Measurements from ENCODE around the gene SMG1.
A peak's percentile ranks its signal among the peaks of the same experiment; 100 is the strongest.
"Not testable (repeated sequence)": the region's sequence is repeated elsewhere in the genome, so short reads cannot be mapped to it uniquely, and the experiment has no call there.

SMG1 gene

DNA sequence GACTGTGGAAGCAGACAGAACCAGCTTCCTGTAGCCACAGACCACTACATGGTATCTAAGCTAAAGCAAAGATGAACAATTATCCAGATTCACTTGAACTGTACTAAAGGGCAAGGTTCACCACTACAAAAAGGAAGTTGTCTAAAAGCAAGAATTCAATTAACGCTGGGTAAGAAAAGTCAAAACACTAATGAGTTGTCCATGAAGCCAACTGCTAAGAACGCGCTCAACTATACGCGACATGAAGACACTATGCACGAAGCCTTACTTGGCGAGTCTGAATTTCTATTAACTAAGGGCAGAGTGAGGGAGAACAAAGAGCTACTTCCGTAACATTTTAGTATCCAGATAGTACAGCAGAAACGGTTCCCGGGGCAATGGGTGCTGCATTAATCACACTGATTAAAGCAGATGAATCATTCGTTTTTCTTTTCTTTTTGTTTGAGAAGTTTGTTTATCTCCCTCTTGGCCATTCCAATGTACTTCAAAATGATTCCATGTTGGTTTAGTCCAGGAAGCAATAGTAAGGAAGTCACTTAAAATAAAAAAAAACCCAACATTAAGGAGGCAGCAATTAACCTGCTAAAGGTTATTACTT lies 133.3 kb downstream of the SMG1 start:
- no peak for DNase-seq

DNA sequence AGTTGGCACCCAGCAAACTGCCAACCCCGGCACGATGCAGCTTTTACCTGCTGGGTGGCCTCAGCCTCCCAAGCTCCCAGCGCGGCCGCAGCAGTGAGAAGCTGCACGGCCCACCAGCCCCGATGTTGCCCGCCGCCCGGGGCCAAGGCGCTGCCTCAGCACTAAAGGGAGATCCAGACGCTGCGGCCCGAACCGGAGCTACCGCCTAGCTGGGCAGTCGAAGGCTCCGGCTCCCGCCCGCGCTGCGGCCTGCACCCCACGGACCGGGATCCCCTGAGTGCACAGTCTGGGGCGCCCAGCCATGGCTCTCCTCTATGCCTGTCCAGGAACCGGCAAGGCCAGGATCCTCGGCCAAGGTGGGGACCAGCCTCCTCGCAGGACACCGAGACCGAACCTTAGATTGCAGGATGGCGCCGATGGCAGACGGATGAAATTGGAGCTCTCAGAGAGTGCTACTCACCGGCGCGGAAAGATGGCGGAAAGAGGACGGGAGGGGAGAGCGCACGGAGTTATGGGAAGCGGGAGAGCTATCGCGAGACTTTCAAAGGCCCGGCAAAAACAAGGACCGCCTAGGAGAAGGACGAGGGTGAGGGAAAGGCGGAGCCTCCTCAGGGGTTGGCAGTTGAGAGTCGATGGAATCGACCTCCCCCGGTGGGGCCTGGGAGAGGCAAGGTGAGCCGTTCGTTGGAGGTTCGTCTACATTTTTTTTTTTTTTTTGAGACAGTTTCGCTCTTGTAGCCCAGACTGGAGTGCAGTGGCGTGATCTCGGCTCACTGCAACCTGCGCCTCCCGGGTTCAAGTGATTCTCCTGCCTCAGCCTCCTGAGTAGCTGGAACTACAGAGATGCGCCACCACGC lies 136.1 kb downstream of the SMG1 start, which contains the start of gene RPS15A:
Gene RPS15A (minus strand): TSS at position 485 of the 857 bp plus-strand sequence. CDS start 1,221 bp downstream, outside the sequence.
- DNase-seq: peak; percentile 97

DNA sequence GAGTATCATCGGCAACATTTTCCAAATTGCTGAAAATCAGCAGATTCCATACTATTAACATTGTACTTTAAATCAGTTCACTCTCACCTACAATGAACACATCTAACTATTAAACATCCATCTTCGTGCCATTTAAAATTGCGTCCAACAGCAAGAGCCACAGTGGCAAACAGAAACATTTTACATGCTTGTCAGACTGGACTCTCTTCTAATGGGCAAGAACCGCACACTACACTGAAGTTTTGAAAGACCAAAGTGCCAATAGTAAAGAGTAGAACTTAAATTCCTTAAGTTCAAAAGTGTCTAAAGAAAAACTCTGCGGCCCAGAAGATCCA lies 136.7 kb downstream of the SMG1 start:
- DNase-seq: no peak

DNA sequence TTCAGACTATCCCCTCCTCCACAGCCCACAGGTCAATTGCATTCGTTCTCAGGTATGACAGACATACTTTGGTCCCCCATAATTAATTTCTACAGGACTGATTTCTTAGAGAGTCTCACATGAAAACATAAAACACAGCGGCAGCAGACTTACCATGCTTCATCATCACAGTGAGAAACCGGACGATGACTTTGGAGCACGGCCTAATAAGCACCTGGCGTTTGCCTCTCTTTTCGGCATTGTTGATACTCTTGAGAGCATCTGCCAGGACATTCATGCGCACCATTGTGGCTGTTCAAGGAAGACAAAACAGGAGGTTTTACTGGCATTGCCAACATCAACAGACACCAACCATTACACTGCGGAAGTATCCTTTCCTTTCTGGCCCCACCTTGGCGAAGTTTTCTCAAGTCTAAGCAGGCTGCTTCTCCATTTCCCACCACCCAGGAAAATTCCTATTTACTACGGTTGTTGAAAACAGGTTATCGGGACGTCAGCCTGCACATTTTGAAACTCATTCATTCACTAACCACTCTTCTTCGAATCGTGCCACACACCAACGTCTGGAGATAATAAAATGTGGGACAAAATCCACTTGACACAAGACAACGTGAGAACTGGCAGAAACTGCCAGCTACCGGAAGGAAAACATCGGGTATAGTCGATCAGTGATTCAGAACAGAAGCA lies 137.2 kb downstream of the SMG1 start:
- DNase-seq: no peak

DNA sequence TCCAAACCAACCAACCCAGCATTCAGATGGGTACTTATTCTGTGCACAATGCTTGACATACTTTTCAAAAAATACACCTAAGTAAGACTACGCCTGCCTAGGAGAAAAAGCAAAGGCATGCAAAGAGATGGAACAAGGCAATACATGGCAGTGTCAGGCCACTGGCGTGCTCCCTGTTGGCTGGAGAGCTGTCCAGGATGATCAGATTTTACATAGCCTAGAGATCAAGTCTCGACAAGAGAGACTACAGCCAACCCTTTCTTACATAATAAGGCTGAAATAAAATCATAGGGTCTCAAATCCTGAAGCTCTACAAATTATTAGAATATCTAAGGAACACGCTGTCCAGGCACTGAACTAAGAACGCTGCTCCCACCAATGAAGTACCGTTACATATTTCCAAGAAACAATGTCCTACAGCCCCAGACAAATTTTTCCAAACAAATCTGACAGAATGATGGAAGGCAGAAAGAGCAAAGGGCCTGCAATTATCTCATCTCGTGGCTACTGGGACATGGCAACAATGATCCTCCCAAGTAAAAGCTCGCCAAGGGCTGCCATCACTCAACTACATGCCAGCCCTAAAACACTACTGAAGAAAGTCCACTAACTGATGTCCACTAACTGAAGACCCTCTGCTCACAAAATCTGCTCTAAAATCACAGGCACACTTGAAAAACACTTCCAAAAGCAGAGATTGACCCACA lies 141.1 kb downstream of the SMG1 start:
- DNase-seq: no peak

DNA sequence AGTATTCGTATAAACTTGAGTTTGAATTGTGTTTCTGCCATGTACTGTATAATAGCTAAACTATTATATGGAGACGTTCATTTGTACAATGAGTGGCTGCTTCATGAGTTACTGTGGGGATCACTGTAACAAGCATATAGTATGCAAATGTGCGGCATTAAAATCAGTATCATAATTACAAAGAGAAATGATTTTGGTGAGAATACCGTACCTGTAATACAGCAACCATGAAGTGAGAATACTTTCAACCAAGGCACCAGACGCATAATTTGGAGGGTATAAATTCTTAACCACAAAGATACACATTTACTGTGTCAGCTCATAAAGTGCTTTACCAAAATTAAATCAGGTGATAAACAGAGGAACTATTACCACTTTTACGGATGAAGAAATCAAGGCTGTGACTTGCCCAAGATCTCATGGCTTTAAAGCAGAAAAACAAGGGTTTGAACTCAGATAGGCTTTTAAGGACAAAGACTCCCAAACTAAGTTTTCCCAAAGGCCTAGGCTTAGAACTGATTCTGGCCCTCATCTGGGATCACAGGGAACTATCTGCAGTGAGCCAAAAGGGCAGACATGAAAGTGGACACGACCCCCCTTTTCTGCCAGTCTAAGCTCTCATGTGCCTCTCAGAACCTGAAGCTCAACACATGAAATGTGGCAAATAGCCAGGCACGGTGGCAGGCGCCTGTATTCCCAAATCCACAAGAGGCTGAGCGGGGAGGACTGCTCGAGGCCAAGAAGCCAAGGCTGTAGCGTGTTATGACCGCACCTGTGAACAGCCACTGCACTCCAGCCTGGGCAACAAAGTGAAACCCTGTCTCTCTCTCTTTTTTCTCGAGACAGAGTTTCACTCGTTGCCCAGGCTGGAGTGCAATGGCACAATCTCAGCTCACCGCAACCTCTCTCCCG lies 142.5 kb downstream of the SMG1 start:
- no peak for DNase-seq

DNA sequence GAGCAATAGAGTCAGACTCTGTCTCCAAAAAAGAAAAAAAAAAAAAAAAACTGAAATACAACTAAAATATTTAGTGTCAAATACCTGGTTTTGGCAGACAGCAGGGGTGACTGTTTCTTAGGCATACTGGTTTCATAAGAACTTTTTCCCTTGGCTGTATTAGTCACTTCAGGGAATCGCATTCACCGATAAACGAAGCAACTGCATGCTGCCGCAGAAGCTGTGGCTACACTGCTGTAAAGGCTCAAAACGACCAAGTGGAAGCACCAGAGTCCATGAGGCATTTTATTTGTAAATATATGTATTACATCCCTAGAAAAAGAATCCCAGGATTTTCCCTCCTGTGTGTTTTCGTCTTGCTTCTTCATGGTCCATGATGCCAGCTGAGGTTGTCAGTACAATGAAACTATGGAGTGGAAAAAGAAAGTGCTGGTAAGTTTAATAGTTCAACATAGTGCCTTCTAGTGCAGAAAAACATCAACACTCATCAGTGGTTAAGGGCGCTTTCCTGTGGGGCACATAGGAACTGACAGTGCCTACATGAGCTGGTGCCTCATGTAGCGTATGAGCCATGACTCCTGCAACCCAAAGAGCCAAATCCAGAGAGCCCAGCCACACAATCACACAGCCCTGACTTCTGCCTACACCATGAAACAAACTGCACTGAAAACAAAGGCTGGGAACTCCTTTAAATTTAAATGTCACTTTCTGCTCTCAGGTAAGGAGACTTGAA lies 143.3 kb downstream of the SMG1 start:
- DNase-seq: no peak

DNA sequence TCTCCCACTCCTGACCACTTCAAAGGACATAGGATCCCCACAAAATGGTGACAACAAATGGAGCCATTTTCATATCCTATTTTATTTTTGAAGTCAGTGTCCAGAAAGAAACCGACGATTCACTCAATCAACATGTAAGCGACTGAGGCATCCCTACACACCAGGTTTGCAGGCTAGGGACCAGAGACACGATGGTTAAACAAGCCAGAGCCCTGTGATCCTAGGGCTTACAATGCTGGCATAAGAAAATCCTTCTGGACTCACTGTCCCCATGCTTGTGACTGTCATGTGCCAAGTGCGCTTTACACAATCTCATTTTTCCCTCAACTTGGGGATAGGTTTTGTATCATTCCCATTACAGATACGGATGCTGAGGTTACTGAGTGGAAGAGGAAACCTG lies 145.0 kb downstream of the SMG1 start:
- not testable (repeated sequence) for DNase-seq

DNA sequence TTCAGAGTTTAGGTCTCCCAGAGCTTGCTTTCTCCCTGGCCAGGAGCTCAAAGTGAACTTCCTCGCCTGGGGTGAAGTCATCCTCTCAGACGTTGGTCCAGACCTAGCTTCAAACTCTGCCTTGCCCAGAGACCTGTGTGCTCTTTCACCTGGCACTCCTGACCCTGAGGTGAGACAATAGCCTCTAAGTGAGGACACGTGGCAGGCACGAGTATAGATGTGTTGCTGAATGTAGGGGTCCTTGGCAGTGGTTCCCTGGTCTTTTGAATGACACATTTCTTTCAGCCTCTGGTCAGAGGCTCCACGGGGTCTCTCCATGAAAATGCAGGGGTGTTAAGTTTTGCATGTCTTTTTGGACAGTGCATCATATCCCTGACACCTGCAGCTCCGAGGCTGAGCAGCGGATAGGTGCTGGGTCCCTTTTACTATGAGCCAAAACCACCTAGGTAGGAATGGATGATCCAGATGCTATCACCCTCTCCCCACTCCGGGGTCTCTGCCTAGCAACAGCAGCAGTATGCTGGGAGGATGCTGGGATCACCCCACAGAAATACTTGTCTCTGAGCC lies 145.7 kb downstream of the SMG1 start:
- DNase-seq: not testable (repeated sequence)

DNA sequence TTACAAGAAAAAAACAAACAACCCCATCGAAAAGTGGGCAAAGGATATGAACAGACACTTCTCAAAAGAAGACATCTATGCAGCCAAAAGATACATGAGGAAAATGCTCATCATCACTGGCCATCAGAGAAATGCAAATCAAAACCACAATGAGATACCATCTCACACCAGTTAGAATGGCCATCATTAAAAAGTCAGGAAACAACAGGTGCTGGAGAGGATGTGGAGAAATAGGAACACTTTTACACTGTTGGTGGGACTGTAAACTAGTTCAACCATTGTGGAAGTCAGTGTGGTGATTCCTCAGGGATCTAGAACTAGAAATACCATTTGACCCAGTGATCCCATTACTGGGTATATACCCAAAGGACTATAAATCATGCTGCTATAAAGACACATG lies 148.5 kb downstream of the SMG1 start:
- not testable (repeated sequence) for DNase-seq

DNA sequence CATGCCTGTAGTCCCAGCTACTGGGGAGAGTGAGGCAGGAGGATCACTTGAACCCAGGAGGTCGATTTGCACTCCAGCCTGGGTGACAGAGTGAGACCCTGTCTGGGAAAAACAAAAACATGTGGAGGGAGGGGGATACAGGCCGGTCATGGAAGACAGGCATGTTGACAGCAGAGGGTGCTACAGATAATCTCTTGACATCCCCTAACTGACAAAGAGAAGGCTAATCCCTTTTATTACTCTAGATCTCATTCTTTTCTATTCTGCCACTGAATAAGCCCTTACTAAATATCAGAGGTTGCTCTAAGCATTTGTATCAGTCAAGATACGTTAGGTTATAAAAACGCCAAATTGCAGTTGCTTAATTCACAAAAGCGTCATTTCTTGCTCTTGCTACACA lies 149.9 kb downstream of the SMG1 start:
- DNase-seq: not testable (repeated sequence)

DNA sequence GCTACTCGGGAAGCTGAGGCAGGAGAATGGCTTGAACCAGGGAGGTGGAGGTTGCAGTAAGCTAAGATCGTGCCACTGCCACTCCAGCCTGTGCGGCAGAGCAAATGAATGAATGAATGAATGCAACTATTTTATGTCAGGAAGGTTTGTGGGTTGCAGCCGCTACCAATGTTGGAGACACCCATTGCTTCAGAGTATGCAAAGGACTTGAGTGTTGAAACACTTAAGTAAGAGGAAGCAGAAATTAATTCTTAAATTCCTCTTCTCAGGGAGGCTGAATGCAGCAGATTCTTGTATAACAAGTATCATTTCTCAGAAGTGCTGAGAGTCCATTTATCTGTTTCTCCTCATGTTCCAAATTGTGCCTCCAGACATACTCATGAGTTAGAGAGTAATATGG lies 151.6 kb downstream of the SMG1 start:
- not testable (repeated sequence) for DNase-seq

DNA sequence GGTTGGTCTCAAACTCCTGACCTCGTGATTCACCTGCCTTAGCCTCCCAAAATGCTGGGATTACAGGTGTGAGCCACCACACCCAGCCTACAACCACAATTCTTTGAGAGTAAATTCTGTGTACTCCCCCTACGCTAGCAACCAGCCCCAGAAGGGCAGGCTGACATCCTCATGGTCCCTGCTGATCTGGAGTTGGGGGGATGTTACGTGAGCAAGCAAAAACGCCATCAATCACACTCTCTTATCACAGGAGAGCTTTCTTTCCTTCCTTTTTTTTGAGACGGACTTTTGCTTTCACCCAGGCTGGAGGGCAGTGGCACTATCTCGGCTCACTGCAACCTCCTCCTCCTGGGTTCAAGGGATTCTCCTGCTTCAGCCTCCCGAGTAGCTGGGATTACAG lies 154.0 kb downstream of the SMG1 start:
- not testable (repeated sequence) for DNase-seq

DNA sequence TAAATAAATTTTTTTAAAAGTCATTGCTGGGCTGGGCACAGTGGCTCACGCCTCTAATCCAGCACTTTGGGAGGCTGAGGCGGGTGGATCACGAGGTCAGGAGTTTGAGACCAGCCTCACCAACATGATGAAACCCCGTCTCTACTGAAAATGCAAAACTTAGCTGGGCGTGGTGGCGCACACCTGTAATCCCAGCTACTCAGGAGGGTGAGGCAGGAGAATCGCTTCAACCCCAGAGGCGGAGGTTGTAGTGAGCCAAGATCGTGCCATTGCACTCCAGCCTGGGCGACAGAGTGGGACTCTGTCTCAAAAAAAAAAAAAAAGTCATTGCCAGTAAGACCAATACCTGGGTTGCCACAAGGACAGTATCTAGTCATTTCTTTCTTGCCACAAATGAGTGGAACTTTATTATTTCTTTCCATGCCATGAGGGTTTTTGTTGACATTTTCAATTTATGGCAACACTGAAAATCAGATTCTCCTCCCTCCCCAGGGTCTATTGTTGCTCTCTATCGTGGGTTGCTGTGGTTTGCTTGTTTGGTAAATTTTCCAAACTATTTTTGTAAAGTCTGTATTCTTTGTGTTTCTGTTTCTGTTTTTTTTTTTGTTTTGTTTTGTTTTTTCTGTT lies 155.8 kb downstream of the SMG1 start:
- not testable (repeated sequence) for DNase-seq

DNA sequence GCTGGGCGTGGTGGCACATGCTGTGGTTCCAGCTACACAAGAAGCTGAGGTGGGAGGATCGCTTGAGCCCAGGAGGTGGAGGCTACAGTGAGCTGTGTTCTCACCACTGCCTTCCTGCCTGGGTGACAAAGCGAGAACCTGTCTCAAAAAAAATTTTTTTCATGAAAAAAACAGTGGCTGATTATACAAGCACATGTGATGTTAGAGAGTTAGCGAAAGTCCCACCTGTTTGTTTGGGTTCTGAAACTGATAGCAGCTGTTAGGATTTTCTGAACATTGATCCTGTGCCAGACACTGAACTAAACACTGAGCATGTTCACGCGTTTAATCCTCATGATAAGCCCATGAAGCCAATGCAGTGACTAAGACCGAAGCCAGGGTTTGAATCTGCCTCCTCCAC lies 159.0 kb downstream of the SMG1 start:
- peak; percentile 69 for DNase-seq

DNA sequence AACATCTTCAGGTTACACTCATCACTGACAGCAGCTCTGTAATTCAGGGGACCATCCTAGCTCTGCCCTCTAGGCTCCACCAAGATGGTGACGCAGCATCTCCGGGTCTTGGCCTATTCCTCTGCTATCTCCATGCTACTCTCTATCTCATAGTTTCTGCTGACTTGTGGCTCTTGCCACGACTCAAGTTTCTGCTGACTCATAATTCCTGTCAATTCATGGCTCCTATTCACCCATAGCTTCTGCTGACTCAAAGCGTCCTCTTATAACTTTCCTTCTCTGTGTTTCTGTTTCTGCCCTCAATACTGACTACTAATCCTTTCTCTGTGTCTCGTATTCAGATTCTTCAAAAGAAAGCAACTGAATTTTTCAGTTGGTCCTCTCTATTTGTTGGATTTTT lies 163.5 kb downstream of the SMG1 start:
- DNase-seq: not testable (repeated sequence)

DNA sequence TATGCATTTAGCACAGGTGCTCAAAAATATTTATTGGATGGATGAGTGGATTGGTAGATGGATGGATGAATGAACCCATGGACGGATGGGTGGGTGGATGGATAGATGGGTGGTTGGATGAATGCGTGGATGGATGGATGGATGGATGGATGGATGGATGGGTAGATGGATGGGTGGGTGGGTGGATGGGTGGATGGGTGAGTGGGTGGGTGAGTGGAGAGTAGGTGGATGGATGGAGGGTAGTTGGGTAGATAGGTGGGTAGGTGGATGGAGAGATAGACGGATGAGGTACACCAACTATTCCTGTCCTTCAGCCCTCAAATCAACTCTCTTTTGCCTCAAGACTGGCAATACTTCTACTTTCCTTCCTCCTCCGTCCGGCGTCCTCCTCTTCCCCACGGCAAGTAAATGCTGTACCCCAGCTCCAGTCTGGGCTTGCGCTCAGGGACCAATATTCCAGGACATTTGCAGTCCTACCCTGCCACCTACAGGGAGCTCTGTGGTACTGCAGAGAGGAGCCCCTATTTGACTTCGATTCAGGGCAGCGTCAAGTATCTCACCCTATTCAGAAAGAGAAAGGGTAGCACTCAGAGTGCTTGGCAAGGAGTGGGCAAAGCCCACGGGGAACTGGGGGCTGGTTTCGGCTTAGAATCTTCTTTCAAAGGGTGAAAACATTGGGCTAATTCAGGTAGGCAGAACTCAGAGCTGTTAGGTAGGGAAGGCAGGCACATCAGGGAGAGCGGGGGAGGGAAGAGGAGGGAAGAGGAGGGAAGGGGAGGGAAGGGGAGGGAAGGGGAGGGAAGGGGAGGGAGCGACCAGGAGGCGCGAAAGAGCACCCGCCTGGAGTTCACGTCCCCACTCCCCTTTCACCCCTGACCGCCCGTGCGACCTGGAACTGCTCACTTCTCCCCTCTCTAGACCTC lies 166.3 kb downstream of the SMG1 start:
- DNase-seq: peak; percentile 81

DNA sequence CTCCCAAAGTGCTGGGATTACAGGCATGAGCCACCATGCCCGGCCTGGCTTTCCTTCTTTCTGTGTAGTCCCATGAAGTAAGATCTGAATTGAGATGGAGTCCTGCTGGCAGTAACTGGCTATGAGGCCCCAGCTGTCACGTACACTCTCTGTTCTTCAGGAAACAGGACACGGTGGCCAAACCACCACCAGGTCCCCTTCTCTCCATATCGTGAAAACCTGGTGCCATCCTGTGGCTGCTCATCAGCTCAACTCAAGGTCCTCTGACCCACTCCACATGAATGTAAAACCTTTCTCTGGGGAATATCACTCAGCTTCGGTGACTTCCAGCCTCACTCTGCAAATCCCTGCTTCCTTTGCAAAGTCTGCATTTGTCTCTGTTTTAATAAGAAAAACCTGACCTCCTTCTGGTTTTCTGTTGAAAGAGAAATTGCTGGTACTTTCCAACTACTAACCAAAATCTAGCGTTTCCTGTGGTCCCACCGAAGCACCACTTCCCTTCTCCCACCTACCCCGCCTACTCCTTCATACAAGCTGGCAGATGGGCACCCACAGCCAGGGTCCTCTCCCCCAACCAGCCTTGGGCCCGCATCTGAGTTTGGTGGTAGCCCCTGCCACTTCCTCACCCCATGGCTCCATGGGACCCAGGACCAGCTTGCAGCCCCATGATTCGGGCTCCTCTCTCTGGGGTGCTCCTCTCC lies 168.1 kb downstream of the SMG1 start:
- DNase-seq: not testable (repeated sequence)

DNA sequence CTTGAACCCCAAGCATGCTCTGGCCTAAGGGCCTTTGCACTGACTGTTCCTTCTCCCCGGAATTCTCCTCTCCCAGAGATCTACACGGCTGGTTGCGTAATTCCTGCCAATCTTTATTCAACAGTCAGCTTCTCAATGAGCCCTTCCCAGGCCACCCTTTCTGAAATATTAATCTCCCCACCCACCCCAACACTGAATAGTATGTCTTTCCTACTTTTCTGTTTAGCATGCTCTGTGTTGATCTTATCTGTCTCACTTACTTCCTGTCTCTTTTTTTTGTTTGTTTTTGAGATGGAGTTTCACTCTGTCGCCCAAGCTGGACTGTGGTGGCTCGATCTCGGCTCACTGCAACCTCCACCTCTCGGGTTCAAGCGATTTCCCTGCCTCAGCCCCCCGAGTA lies 169.6 kb downstream of the SMG1 start:
- not testable (repeated sequence) for DNase-seq

Data from CD4-positive, alpha-beta T cell treated with Interleukin-17A for 1 hour (primary cell).